ENCODE data around the gene CACNA2D3. TPM values are rescaled to one million over a fixed set of nuclear protein-coding genes. Genes with fewer than 3 reads are reported as not detected.
"Not testable (repeated sequence)": the region's sequence is repeated elsewhere in the genome, so short reads cannot be mapped to it uniquely, and the experiment has no call there.

Gene CACNA2D3
- total RNA-seq, 1 donor from 2014 or later, result 0.17 TPM

DNA sequence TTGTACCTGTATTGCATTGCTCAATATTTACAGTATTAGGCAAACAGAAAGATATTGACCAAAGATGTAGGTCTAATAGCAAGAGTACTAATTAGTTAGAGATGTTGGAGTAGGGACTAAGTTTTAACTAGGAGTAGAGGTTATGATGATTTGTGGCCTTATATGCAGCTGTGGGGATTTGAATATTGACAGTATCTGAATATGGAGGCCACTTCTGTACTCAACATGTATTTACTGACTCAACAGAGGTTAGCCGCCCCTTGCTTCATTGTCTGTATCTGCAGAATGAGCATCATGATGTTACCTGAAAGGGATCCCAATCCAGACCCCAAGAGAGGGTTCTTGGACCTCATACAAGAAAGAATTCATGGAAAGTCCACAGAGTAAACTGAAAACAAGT, 855.1 kb downstream of the CACNA2D3 start:
- Histone ChIP-seq H3K4me3 (ENCODE audit: low read depth, low read length) (no peak overlapping the region), H3K36me3 (ENCODE audit: control insufficient read depth, insufficient read depth, low read length) (no peaks in the 10 kb centered on the region), H3K27me3 (ENCODE audit: control insufficient read depth, insufficient read depth, low read length) (no peaks in the 10 kb centered on the region)
- TF ChIP-seq, protein P1, sequence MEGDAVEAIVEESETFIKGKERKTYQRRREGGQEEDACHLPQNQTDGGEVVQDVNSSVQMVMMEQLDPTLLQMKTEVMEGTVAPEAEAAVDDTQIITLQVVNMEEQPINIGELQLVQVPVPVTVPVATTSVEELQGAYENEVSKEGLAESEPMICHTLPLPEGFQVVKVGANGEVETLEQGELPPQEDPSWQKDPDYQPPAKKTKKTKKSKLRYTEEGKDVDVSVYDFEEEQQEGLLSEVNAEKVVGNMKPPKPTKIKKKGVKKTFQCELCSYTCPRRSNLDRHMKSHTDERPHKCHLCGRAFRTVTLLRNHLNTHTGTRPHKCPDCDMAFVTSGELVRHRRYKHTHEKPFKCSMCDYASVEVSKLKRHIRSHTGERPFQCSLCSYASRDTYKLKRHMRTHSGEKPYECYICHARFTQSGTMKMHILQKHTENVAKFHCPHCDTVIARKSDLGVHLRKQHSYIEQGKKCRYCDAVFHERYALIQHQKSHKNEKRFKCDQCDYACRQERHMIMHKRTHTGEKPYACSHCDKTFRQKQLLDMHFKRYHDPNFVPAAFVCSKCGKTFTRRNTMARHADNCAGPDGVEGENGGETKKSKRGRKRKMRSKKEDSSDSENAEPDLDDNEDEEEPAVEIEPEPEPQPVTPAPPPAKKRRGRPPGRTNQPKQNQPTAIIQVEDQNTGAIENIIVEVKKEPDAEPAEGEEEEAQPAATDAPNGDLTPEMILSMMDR (IDR thresholded peaks at IDR 0.05; ENCODE audit: insufficient read depth, low read length, poor library complexity, severe bottlenecking), result no peak
- DNase-seq (ENCODE audit: low read depth), result no peak

- not testable (repeated sequence) for H3K27me3 ChIP-seq (ENCODE audit: control insufficient read depth, insufficient read depth, low read length); H3K4me3 ChIP-seq (ENCODE audit: low read depth, low read length); H3K36me3 ChIP-seq (ENCODE audit: control insufficient read depth, insufficient read depth, low read length); DNase-seq (ENCODE audit: low read depth)
Measured at GRCh38 chr3:54977946-54978345, 855.6 kb downstream of the CACNA2D3 start.

GRCh38 chr3:54982807-54983206, 860.5 kb downstream of the CACNA2D3 start:
- no peaks in the 10 kb centered on the region for H3K36me3 ChIP-seq (ENCODE audit: control insufficient read depth, insufficient read depth, low read length)
- H3K4me3 ChIP-seq (ENCODE audit: low read depth, low read length), result no peak overlapping the region
- DNase-seq (ENCODE audit: low read depth), result no peak
- no peaks in the 10 kb centered on the region for H3K27me3 ChIP-seq (ENCODE audit: control insufficient read depth, insufficient read depth, low read length)
- TF ChIP-seq, protein P1 (IDR thresholded peaks at IDR 0.05; ENCODE audit: insufficient read depth, low read length, poor library complexity, severe bottlenecking), result no peak

DNA sequence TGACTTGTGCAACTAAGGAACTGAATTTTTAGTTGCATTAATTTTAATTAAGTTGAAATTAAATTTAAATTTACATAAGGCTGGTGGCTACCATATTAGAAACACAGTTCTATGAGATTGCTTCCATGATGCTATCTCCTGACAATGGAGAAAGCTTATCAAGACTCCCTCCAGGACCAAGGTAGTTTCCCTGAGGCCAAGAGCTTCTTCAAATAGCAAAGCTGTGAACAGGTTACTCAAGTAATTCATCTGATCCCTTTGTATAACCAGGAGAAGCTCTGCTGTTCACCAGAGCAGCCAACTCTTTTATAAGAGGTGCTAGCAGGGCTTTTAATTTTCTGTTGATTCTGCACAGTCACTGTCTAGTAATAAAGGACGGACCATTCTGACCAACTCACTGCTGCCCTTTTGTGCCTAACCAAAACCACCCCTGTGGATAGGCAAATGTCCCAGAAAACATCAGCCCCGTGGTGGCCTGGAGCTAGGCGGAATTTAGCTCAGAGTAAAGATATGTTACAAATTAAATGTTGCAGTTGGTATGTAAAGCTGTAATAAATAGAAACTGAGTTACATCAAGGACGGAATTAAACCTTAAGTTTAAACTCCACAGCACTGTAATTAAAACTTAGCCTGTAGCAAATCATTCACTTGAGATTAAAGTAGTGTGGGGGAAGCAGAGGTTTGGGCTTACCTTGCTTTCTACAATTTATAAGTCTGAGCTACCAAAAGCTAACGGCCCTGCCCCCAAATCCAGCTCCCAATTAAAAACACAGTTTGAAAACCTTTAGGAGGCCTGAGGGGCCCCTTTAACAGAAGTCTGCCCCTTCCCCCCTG, 861.1 kb downstream of the CACNA2D3 start:
- no peak overlapping the region for H3K4me3 ChIP-seq (ENCODE audit: low read depth, low read length)
- no peak for DNase-seq (ENCODE audit: low read depth)
- H3K27me3 ChIP-seq (ENCODE audit: control insufficient read depth, insufficient read depth, low read length), result no peaks in the 10 kb centered on the region
- H3K36me3 ChIP-seq (ENCODE audit: control insufficient read depth, insufficient read depth, low read length), result no peaks in the 10 kb centered on the region
- TF ChIP-seq, protein P1 (IDR thresholded peaks at IDR 0.05; ENCODE audit: insufficient read depth, low read length, poor library complexity, severe bottlenecking), result no peak

DNA sequence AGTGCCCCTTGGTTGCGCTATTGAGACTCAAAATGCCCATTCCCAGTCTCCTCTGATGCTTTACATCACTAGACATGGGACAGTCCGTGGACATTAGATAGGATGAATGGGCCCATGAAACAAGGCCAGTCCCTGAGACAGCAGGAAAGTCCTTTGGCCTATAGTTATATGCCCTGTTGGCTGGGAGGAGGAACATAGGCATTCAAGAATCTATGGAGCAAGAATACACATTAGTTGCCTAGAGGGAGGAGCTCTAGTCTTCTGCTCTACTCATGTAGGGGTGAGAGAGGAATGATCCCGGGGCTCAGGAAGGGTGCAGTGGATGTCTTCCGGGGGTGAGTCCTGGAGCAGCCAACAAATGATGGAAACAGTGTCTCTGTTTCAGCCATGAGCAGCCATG, 863.5 kb downstream of the CACNA2D3 start:
- TF ChIP-seq, protein P1 (IDR thresholded peaks at IDR 0.05; ENCODE audit: insufficient read depth, low read length, poor library complexity, severe bottlenecking), result no peak
- no peak for DNase-seq (ENCODE audit: low read depth)

GRCh38 chr3:54986294-54986693, 863.9 kb downstream of the CACNA2D3 start:
- Histone ChIP-seq H3K4me3 (ENCODE audit: low read depth, low read length) (no peak overlapping the region), H3K27me3 (ENCODE audit: control insufficient read depth, insufficient read depth, low read length) (no peaks in the 10 kb centered on the region), H3K36me3 (ENCODE audit: control insufficient read depth, insufficient read depth, low read length) (no peaks in the 10 kb centered on the region)
- DNase-seq (ENCODE audit: low read depth), result no peak
- TF ChIP-seq, protein P1 (IDR thresholded peaks at IDR 0.05; ENCODE audit: insufficient read depth, low read length, poor library complexity, severe bottlenecking), result no peak

More for the DNA sequence above, 863.5 kb downstream of the CACNA2D3 start:
- Histone ChIP-seq H3K4me3 (ENCODE audit: low read depth, low read length) (no peak overlapping the region), H3K36me3 (ENCODE audit: control insufficient read depth, insufficient read depth, low read length) (no peaks in the 10 kb centered on the region), H3K27me3 (ENCODE audit: control insufficient read depth, insufficient read depth, low read length) (no peaks in the 10 kb centered on the region)
